SU-DHL-6 (cell line): ENCODE measurements around the gene ATG10.

Experiments used
- EZH2phosphoT487 ChIP-seq: fragments of 200-600 bp; sonication (generic), shearing (Covaris generic); conservative IDR thresholded peaks from 2 replicates; pipeline ENCODE4 v1.6.1; 2018; ENCODE audit warnings: mild to moderate bottlenecking, antibody characterized with exemption, low read length, moderate library complexity, mixed read lengths
- TF ChIP-seq, protein P1 (sequence below): fragments of 200-600 bp; sonication (generic); IDR thresholded peaks from one replicate; pipeline ENCODE4 v1.5.1; 2017; ENCODE audit warnings: antibody characterized with exemption, mild to moderate bottlenecking, low read length, moderate library complexity; ENCODE audit not compliant: insufficient read depth, poor library complexity, severe bottlenecking

DNA sequence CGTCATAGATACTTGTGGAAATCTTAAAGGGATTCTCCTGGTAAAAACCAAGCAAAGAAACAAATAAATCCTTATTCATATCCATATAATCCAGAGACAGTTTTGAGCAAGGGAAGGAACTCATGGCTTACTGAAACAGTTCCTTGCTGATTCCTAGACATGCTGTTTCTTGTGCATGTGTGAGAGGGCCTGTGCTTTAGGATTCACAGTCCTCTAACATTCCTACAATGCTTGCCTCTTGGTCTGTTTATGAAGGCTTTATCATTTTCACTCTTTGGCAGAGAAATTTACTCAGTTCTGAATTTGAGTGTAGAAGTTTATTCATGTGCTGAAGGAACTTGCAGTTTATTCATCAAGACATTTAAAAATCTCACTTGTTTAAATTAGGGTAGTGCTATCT lies 183.0 kb downstream of the ATG10 start:
- TF ChIP-seq, protein P1, sequence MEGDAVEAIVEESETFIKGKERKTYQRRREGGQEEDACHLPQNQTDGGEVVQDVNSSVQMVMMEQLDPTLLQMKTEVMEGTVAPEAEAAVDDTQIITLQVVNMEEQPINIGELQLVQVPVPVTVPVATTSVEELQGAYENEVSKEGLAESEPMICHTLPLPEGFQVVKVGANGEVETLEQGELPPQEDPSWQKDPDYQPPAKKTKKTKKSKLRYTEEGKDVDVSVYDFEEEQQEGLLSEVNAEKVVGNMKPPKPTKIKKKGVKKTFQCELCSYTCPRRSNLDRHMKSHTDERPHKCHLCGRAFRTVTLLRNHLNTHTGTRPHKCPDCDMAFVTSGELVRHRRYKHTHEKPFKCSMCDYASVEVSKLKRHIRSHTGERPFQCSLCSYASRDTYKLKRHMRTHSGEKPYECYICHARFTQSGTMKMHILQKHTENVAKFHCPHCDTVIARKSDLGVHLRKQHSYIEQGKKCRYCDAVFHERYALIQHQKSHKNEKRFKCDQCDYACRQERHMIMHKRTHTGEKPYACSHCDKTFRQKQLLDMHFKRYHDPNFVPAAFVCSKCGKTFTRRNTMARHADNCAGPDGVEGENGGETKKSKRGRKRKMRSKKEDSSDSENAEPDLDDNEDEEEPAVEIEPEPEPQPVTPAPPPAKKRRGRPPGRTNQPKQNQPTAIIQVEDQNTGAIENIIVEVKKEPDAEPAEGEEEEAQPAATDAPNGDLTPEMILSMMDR, result no peak
- no peak for TF ChIP-seq EZH2phosphoT487
